ENCODE measurements around the gene RAD23B.

RAD23B gene

DNA sequence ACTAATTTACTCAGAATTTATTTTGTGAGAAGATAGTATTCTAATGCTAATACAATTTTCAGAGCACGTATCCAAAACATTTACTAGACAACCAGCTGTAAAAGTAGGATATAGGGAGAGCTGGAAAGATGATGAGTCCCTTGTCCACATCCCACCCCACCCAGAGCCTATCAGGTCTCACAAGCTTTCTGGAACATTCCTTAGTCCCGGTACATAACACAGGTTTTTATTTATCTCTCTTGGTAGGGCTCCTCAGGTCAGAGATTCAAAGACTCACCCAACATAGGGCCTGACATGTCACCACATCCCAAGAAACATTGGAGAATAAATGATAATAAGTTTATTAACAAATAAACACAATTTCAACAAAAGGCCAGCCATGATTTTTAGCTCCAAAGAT is 13.8 kb upstream of the RAD23B start:
- TF ChIP-seq, protein P1, sequence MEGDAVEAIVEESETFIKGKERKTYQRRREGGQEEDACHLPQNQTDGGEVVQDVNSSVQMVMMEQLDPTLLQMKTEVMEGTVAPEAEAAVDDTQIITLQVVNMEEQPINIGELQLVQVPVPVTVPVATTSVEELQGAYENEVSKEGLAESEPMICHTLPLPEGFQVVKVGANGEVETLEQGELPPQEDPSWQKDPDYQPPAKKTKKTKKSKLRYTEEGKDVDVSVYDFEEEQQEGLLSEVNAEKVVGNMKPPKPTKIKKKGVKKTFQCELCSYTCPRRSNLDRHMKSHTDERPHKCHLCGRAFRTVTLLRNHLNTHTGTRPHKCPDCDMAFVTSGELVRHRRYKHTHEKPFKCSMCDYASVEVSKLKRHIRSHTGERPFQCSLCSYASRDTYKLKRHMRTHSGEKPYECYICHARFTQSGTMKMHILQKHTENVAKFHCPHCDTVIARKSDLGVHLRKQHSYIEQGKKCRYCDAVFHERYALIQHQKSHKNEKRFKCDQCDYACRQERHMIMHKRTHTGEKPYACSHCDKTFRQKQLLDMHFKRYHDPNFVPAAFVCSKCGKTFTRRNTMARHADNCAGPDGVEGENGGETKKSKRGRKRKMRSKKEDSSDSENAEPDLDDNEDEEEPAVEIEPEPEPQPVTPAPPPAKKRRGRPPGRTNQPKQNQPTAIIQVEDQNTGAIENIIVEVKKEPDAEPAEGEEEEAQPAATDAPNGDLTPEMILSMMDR (IDR thresholded peaks at IDR 0.05; ENCODE audit: low read depth, low read length), result no peak
- DNase-seq (ENCODE audit: low read depth in 2 of 2), result no peak
- H3K4me3 ChIP-seq (replicated peaks in 1 of 2; ENCODE audit: low read depth in 2 of 2, low read length in 2 of 2), result no peak overlapping the region

DNA sequence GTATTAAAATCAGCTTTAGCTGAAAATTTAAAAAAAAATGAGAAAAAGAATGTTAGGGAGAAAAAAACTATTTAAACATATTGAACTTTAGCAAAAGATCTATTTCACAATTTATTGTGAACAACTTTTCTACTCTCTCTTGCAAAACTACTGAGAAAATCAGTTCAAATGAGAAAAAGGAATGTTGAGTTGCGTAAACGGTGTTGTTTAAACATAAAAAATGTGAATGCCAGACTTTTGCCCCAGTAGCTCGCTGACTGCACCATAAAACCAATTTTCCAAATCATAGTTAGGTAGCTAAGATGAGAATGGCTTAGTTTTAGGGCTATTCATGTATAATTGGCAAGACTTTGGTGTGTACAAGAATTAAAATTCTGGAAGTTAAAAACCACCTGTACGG is 13.4 kb upstream of the RAD23B start:
- peak; percentile 53 to 67 for DNase-seq (ENCODE audit: low read depth in 2 of 2)
- TF ChIP-seq, protein P1 (IDR thresholded peaks at IDR 0.05; ENCODE audit: low read depth, low read length), result no peak
- no peak overlapping the region for H3K4me3 ChIP-seq (replicated peaks in 1 of 2; ENCODE audit: low read depth in 2 of 2, low read length in 2 of 2)

DNA sequence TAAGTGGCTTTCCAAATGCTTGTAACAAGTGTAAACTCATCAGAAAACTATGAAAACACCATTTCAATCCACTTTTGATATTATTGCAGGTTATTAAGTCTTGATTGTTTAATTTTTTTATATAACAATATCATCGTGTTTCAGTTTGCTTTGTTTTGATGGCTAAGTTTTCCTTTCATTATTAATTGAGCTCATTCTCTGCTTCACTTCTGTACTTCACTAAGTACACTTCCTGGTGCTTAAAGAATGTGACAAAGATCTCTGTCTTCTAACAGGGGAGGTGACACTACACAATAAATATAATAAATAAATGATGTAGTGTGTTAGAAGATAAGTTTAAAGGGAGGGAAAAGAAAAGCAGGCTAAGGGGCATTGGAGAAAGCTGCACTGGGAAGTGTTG is 13.0 kb upstream of the RAD23B start:
- no peak overlapping the region for H3K4me3 ChIP-seq (replicated peaks in 1 of 2; ENCODE audit: low read depth in 2 of 2, low read length in 2 of 2)
- no peak for DNase-seq (ENCODE audit: low read depth in 2 of 2)
- TF ChIP-seq, protein P1 (IDR thresholded peaks at IDR 0.05; ENCODE audit: low read depth, low read length), result no peak

DNA sequence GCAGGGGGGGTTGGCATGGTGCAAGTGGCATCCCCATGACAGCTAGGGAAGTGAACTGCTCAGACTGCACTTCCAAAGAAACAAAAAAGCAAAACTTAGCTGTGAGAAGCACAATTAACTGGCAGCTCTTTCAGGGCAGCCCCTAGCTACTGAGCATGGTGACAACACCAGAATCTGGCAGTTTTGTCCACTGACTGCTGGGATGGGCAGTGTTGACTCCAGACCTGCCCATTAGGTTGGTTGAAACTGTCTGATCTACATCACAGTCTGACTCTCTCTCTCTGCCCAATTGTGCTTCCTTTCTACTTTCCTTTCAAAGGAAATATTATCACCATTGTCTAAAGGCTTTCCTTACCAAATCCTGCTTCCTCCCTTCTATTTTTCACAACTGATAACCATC is 12.5 kb upstream of the RAD23B start:
- DNase-seq (ENCODE audit: low read depth in 2 of 2), result no peak
- H3K4me3 ChIP-seq (replicated peaks in 1 of 2; ENCODE audit: low read depth in 2 of 2, low read length in 2 of 2), result no peak overlapping the region
- TF ChIP-seq, protein P1 (IDR thresholded peaks at IDR 0.05; ENCODE audit: low read depth, low read length), result no peak

DNA sequence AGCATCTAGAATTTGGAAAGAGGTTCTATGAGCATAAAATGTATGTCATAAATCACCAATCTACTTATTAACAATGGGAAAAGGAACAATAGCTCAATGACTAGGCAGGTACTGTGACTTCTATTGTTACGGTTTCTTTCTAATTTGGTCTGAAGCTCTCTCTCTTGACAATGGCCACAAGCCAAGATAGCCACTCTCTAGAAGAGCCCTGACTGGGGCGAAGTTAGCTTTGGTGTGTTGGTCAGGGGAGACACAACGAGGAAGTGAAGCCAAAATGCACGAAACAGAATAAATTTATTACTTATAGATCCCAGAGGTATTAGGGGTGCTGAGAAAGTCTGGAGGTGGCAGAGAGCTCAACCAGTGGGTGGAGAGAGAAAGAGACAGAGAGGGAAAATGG is 9.4 kb upstream of the RAD23B start:
- TF ChIP-seq, protein P1 (IDR thresholded peaks at IDR 0.05; ENCODE audit: low read depth, low read length), result no peak
- H3K4me3 ChIP-seq (replicated peaks in 1 of 2; ENCODE audit: low read depth in 2 of 2, low read length in 2 of 2), result no peak overlapping the region
- no peak for DNase-seq (ENCODE audit: low read depth in 2 of 2)

GRCh38 chr9:107274096-107274495 is 9.0 kb upstream of the RAD23B start:
- DNase-seq (ENCODE audit: low read depth in 2 of 2), result no peak
- no peak overlapping the region for H3K4me3 ChIP-seq (replicated peaks in 1 of 2; ENCODE audit: low read depth in 2 of 2, low read length in 2 of 2)
- TF ChIP-seq, protein P1 (IDR thresholded peaks at IDR 0.05; ENCODE audit: low read depth, low read length), result no peak

DNA sequence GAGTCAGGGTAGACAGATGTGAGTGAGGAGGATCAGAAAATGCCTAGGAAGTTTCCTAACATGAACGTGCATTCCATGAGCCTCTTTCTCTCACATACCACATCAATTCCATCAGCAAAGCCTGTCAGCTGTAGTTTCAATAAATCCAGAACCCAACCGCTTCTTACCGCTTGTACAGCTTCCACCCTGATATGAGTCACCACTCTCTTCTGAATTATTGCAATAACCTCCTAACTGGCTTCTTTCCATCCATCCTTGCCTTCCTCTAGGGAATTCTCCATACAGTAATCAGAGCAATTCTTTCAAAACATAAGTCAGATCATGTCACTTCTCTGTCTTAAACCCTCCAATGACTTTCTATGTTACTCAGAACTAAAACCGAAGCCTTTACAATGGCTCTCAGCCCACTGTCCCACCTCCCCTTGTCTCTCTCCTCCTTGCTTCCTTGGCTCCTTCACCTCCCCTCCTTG is 8.1 kb upstream of the RAD23B start:
- H3K4me3 ChIP-seq (replicated peaks in 1 of 2; ENCODE audit: low read depth in 2 of 2, low read length in 2 of 2), result no peak overlapping the region
- peak; percentile 97 to 99 for DNase-seq (ENCODE audit: low read depth in 2 of 2)
- TF ChIP-seq, protein P1 (IDR thresholded peaks at IDR 0.05; ENCODE audit: low read depth, low read length), result no peak
